ENCODE measurements around the gene CASS4.

CASS4 gene, protein sequence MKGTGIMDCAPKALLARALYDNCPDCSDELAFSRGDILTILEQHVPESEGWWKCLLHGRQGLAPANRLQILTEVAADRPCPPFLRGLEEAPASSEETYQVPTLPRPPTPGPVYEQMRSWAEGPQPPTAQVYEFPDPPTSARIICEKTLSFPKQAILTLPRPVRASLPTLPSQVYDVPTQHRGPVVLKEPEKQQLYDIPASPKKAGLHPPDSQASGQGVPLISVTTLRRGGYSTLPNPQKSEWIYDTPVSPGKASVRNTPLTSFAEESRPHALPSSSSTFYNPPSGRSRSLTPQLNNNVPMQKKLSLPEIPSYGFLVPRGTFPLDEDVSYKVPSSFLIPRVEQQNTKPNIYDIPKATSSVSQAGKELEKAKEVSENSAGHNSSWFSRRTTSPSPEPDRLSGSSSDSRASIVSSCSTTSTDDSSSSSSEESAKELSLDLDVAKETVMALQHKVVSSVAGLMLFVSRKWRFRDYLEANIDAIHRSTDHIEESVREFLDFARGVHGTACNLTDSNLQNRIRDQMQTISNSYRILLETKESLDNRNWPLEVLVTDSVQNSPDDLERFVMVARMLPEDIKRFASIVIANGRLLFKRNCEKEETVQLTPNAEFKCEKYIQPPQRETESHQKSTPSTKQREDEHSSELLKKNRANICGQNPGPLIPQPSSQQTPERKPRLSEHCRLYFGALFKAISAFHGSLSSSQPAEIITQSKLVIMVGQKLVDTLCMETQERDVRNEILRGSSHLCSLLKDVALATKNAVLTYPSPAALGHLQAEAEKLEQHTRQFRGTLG

GRCh38 chr20:56411759-56412472, at the start of gene CASS4:
Gene CASS4, plus strand, starts transcription at chr20:56412260. Its CDS starts 199 bp downstream, at chr20:56412459.
- no peak for TF ChIP-seq CTCF (IDR thresholded peaks at IDR 0.05; ENCODE audit: low read depth, low read length)
- peak; percentile 72 to 95 for DNase-seq (ENCODE audit: low read depth in 2 of 2)
- peak within 1 kb of the TSS; percentile 10 to 27 for H3K4me3 ChIP-seq (replicated peaks in 1 of 2; ENCODE audit: low read depth in 2 of 2, low read length in 2 of 2)

DNA sequence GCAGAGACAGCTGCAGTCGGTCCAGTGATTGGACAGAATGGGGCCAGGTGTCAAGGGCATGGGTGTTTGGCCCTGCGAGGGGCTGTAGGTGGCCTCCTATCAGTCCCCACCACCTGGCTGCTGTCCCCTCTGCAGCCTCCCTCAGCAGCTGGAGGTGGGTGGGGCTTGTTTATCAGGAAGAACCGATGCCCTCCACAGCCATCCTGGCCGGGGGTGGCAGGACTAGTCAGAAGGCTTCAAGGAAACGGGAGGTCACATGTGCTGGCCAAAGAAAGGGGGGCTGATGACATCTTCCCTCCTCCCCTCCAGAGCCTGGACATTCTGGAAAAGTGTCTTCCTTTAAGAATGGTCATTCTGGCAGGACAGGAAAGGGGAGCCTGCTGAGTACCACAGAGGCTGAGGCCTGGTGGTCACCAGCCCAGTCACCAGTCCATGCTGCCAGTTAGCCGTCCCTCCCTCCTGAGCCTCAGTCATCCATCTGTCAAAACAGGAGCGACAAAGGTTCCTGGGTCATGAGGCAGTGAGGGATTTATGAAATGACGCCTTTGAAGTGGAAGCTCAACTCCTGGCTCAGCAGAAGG, 49.1 kb upstream of the CASS4 start:
- no peak for TF ChIP-seq CTCF (IDR thresholded peaks at IDR 0.05; ENCODE audit: low read depth, low read length)
- no peak overlapping the region for H3K4me3 ChIP-seq (replicated peaks in 1 of 2; ENCODE audit: low read depth in 2 of 2, low read length in 2 of 2)
- DNase-seq (ENCODE audit: low read depth in 2 of 2) = no peak

DNA sequence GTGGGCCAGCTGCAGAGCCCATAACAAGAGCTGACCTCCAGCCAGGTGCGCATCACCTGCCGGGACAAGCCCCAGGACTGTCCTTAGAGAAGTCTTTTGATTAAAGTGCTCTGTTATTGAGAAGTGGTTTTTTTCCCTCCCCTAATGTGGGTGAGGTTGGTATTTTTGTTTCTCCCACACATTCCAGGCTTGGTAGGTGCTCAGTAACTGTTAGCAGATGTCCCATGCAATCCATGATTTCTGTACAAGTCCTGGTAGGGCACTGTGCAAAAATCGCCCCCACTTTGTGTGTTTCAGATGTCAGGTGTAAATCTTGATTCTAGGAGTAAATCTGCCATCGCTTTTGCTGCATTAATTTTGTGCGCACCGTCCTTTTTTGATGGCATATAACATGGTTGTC, 48.6 kb upstream of the CASS4 start:
- no peak for DNase-seq (ENCODE audit: low read depth in 2 of 2)
- TF ChIP-seq CTCF (IDR thresholded peaks at IDR 0.05; ENCODE audit: low read depth, low read length) = no peak
- H3K4me3 ChIP-seq (replicated peaks in 1 of 2; ENCODE audit: low read depth in 2 of 2, low read length in 2 of 2) = no peak overlapping the region

DNA sequence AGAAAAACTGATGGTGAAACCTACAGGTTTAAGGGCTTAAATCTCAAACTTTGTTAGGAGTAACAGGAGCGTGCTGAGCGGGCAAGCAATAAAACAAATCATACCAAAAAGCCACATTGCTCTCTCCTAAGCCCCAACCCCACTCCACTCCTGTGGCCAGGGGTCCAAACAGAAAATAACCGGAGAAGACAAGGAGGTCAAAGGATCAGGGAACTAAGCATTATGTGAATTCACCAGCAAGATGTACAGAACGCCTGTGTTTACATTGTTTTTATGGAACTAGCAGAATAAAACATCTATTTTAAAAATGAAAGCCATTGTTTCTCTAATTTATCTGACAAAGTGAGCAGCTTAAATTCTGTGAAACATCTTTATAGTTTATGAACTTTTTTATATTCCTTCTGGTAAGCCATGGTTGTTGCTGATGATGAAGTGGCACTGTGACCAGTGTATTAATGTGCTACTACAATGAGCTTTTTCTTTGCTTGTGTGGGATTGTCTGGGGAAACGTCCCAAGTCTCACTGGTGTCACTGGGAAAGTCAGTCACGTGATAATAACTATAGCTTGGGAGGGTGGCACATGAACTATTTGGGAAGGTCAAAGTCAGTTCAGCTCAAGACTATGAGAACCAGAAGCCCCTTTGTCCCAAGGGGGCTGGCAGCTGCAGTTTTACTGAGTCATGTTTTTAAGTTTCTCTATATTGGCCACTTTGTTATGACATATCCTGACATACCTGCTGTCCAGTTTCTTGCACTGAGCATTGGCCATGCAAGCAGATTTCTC, 43.5 kb upstream of the CASS4 start:
- H3K4me3 ChIP-seq (replicated peaks in 1 of 2; ENCODE audit: low read depth in 2 of 2, low read length in 2 of 2) = no peak overlapping the region
- DNase-seq (ENCODE audit: low read depth in 2 of 2) = peak in 1 of 2 donors; percentile 23
- TF ChIP-seq CTCF (IDR thresholded peaks at IDR 0.05; ENCODE audit: low read depth, low read length) = no peak

- DNase-seq (ENCODE audit: low read depth in 2 of 2) = no peak
- H3K4me3 ChIP-seq (replicated peaks in 1 of 2; ENCODE audit: low read depth in 2 of 2, low read length in 2 of 2) = no peak overlapping the region
- no peak for TF ChIP-seq CTCF (IDR thresholded peaks at IDR 0.05; ENCODE audit: low read depth, low read length)
Measured at GRCh38 chr20:56369179-56369578, 42.9 kb upstream of the CASS4 start.

DNA sequence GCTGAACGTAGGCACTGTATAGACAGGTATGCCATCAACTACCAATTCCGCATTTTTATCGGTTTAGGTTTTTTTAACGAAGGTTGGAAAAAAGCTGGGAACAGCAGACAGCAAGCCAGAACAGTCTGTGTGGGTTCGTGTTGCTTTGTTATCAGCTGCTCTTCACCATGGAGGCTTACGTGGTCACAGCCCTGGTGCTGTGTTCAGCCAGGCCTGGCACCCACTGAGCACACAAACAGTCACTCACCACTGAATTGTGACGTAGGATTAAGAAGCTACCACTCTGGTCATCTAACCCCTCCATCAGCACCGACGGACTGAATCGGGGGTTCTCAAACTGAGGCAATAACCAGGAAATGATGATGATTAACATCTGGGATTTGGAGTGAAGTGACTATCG, 40.1 kb upstream of the CASS4 start:
- no peak for DNase-seq (ENCODE audit: low read depth in 2 of 2)
- no peak overlapping the region for H3K4me3 ChIP-seq (replicated peaks in 1 of 2; ENCODE audit: low read depth in 2 of 2, low read length in 2 of 2)

More for the DNA sequence above, 40.1 kb upstream of the CASS4 start:
- no peak for TF ChIP-seq CTCF (IDR thresholded peaks at IDR 0.05; ENCODE audit: low read depth, low read length)
